HepG2 (cell line): ENCODE results near the gene ERP44. TPM values are rescaled to one million over a fixed set of nuclear protein-coding genes. Genes with fewer than 3 reads are reported as not detected.

Source experiments
- CBFB ChIP-seq: sonication (generic); formaldehyde crosslinking; IDR thresholded peaks from 2 replicates; pipeline ENCODE4 v1.4.0; 2020; ENCODE audit warnings: missing genetic modification reagents
- CCAR2 ChIP-seq: fragments of 200-400 bp; formaldehyde crosslinking; optimal IDR thresholded peaks from 2 replicates; pipeline ENCODE3; 2018; ENCODE audit warnings: low read depth, mild to moderate bottlenecking, low read length, moderate library complexity
- HNF1B ChIP-seq: sonication (generic); formaldehyde crosslinking; IDR thresholded peaks from 2 replicates; pipeline ENCODE4 v1.5.1; 2020; ENCODE audit warnings: mild to moderate bottlenecking, moderate library complexity, missing genetic modification reagents
- JUN ChIP-seq: sonication (generic); formaldehyde crosslinking; IDR thresholded peaks from 2 replicates; pipeline ENCODE4 v1.4.0; 2020; ENCODE audit warnings: mild to moderate bottlenecking, missing genetic modification reagents
- KAT2B ChIP-seq: fragments of 150-350 bp; IDR thresholded peaks from 2 replicates; pipeline ENCODE4 v1.6.1; 2014; ENCODE audit warnings: low read depth, low read length, borderline replicate concordance
- MYC ChIP-seq: sonication (generic); formaldehyde crosslinking; IDR thresholded peaks from 2 replicates; pipeline ENCODE4 v1.9.0; 2021; ENCODE audit warnings: missing genetic modification reagents, borderline replicate concordance
- NCOA2 ChIP-seq: sonication (generic); formaldehyde crosslinking; IDR thresholded peaks from 2 replicates; pipeline ENCODE4 v1.8.0; 2022; ENCODE audit warnings: inconsistent platforms
- PTBP1 ChIP-seq: fragments of 200-400 bp; formaldehyde crosslinking; IDR thresholded peaks from 2 replicates; pipeline ENCODE4 v1.6.1; 2018; ENCODE audit warnings: low read length, low read depth; ENCODE audit not compliant: poor library complexity, severe bottlenecking
- SIX4 ChIP-seq: sonication (generic); formaldehyde crosslinking; IDR thresholded peaks from 2 replicates; pipeline ENCODE4 v1.4.0; 2020; ENCODE audit warnings: missing genetic modification reagents
- SMAD1 ChIP-seq: sonication (generic); formaldehyde crosslinking; IDR thresholded peaks from 2 replicates; pipeline ENCODE4 v1.4.0; 2020; ENCODE audit warnings: missing genetic modification reagents, low read depth, mild to moderate bottlenecking, borderline replicate concordance
- ZBED4 ChIP-seq: sonication (generic); formaldehyde crosslinking; IDR thresholded peaks from 2 replicates; pipeline ENCODE4 v1.4.0; 2020; ENCODE audit warnings: missing genetic modification reagents, borderline replicate concordance
- ZBTB3 ChIP-seq: sonication (generic); formaldehyde crosslinking; IDR thresholded peaks from 2 replicates; pipeline ENCODE4 v1.4.0; 2020; ENCODE audit warnings: low read depth, mild to moderate bottlenecking, moderate library complexity, missing genetic modification reagents, borderline replicate concordance
- ZBTB7A ChIP-seq: sonication (generic); formaldehyde crosslinking; IDR thresholded peaks from 2 replicates; pipeline ENCODE4 v1.8.0; 2022; ENCODE audit warnings: mild to moderate bottlenecking, missing genetic modification reagents
- ZC3H4 ChIP-seq: sonication (generic); formaldehyde crosslinking; IDR thresholded peaks from 2 replicates; pipeline ENCODE4 v1.4.0; 2020; ENCODE audit warnings: missing genetic modification reagents, borderline replicate concordance
- ZKSCAN5 ChIP-seq: sonication (generic); formaldehyde crosslinking; IDR thresholded peaks from 2 replicates; pipeline ENCODE4 v1.5.1; 2020; ENCODE audit warnings: mild to moderate bottlenecking, missing genetic modification reagents
- ZNF264 ChIP-seq: sonication (generic); formaldehyde crosslinking; IDR thresholded peaks from 2 replicates; pipeline ENCODE4 v1.4.0; 2020; ENCODE audit warnings: missing genetic modification reagents
- ZNF446 ChIP-seq: sonication (generic); formaldehyde crosslinking; IDR thresholded peaks from 2 replicates; pipeline ENCODE4 v1.5.0; 2020; ENCODE audit warnings: mild to moderate bottlenecking, missing genetic modification reagents
- ZNF557 ChIP-seq: sonication (generic); formaldehyde crosslinking; IDR thresholded peaks from 2 replicates; pipeline ENCODE4 v1.4.0; 2020; ENCODE audit warnings: missing genetic modification reagents
- ZNF616 ChIP-seq: sonication (generic); formaldehyde crosslinking; IDR thresholded peaks from 2 replicates; pipeline ENCODE4 v1.5.0; 2020; ENCODE audit warnings: low read depth, mild to moderate bottlenecking, missing genetic modification reagents
- ZNF772 ChIP-seq: sonication (generic); formaldehyde crosslinking; IDR thresholded peaks from 2 replicates; pipeline ENCODE4 v1.5.0; 2020; ENCODE audit warnings: mild to moderate bottlenecking, missing genetic modification reagents
- polyA plus RNA-seq, 8 experiments: library from polyadenylated mRNA; depleted of rRNA in 3 of 8; stranded (reverse) in 7 of 8; unstranded in 1 of 8; fragments of >200 nt; fragmentation: Illumina TruSeq in 4 of 8; extraction: Trizol in 4 of 8; gene quantifications; 2 replicates each; pipeline versions ENCODE4 v1.2.1 to v1.2.3, GENCODE V29; 2011 to 2016; ENCODE audit warnings: low read depth in 4 of 8, missing spikeins in 1 of 8, mixed read lengths in 1 of 8; ENCODE audit not compliant: insufficient read depth in 1 of 8
- total RNA-seq, 5 experiments: library from RNA; depleted of rRNA; stranded (reverse); fragments of >200 nt; fragmentation: Illumina TruSeq; extraction: Trizol; gene quantifications; 2 replicates each; pipeline ENCODE4 v1.2.3, GENCODE V29; 2016; ENCODE audit warnings: low read depth in 1 of 5
- TF ChIP-seq, protein P1 (sequence below): sonication (generic); formaldehyde crosslinking; conservative IDR thresholded peaks from 2 replicates; pipeline ENCODE4 v1.8.0; 2022; ENCODE audit warnings: low read depth, missing genetic modification reagents
- TF ChIP-seq, protein P2 (sequence below): sonication (generic); formaldehyde crosslinking; IDR thresholded peaks from 2 replicates; pipeline ENCODE4 v1.5.0; 2020; ENCODE audit warnings: missing genetic modification reagents

Gene ERP44
- total and polyA plus RNA-seq, 2 of the 13 experiments (the other 11 are each of a cell fraction or from before 2014, with no cell fraction given) = 8.9 to 13.8 TPM

DNA sequence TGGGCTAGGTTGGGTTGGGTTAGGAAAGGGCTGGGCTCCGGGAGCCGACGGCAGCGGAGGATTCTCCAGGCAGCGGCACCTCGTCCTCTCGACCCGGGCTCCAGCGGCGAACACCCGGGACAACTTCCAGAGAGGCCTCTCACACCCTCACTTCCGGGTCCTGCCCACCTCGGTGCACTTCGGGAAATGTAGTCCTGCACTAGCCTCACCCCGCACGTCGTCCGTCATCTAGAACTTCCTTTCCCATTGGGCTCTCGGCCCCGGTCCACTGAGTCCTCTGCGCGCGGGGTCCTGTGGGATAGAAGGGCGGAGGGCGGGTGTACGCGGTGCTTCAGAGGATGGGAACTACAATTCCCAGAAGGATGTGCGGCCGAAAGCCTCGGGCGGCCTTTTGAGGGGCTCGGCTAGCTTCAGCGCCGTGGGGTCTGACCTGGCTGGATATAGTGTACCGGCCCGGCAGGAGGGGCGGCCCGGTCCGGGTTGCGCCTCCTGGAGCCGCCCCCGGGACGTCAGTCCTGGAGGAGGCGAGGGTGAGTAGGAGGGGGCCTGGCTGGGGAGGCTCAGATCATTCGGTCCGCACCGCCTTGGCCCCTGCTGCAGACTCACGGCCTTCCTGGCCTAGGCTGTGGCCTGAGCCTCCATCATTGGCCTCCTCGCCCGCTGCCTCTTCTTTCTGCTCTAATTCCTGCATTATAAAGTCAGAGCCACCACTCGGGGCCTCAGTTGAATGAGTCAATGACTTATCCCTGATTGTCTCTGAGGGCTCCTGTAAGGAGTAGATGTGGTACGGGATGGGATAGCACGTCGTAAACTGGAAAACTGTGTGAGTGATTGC is at the start of gene ERP44, which contains the start of gene INVS (continued):
- TF ChIP-seq ZBED4 (peak; percentile 53; the same call in 1 of the 2 replicates), KAT2B (no peak), JUN (CRISPR knock-in tag) (no peak), CCAR2 (no peak), ZKSCAN5 (CRISPR knock-in tag) (no peak), CBFB (0 out of 2 replicates have a peak, but pooled peaks have one; percentile 33), ZBTB7A (CRISPR knock-in tag) (no peak), NCOA2 (no peak; the same call in 1 of the 2 replicates), PTBP1 (no peak), MYC (CRISPR knock-in tag) (0 out of 2 replicates have a peak, but pooled peaks have one; percentile 24), ZBTB3 (0 out of 2 replicates have a peak, but pooled peaks have one; percentile 36), HNF1B (CRISPR knock-in tag) (0 out of 2 replicates have a peak, but pooled peaks have one; percentile 55), SIX4 (CRISPR knock-in tag) (0 out of 2 replicates have a peak, but pooled peaks have one; percentile 6), ZNF557 (no peak), SMAD1 (CRISPR knock-in tag) (peak; percentile 28; the same call in 1 of the 2 replicates), ZC3H4 (CRISPR knock-in tag) (no peak), ZNF772 (no peak), ZNF264 (no peak), ZNF616 (CRISPR knock-in tag) (no peak), ZNF446 (CRISPR knock-in tag) (no peak)
- TF ChIP-seq, protein P1, sequence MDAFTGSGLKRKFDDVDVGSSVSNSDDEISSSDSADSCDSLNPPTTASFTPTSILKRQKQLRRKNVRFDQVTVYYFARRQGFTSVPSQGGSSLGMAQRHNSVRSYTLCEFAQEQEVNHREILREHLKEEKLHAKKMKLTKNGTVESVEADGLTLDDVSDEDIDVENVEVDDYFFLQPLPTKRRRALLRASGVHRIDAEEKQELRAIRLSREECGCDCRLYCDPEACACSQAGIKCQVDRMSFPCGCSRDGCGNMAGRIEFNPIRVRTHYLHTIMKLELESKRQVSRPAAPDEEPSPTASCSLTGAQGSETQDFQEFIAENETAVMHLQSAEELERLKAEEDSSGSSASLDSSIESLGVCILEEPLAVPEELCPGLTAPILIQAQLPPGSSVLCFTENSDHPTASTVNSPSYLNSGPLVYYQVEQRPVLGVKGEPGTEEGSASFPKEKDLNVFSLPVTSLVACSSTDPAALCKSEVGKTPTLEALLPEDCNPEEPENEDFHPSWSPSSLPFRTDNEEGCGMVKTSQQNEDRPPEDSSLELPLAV (CRISPR knock-in tag) = no peak
- TF ChIP-seq, protein P2, sequence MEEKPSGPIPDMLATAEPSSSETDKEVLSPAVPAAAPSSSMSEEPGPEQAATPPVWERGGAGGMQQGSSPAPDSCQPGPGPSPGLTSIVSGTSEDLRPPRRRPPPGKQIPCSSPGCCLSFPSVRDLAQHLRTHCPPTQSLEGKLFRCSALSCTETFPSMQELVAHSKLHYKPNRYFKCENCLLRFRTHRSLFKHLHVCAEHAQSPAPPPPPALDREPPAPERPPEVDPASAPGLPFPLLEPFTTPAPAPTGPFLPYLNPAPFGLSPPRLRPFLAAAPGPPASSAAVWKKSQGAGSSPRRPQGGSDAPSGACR (CRISPR knock-in tag) = 0 out of 2 replicates have a peak, but pooled peaks have one; percentile 16
